ENCODE results near the gene SPINT4.
"Not testable (repeated sequence)": the region's sequence is repeated elsewhere in the genome, so short reads cannot be mapped to it uniquely, and the experiment has no call there.

DNA sequence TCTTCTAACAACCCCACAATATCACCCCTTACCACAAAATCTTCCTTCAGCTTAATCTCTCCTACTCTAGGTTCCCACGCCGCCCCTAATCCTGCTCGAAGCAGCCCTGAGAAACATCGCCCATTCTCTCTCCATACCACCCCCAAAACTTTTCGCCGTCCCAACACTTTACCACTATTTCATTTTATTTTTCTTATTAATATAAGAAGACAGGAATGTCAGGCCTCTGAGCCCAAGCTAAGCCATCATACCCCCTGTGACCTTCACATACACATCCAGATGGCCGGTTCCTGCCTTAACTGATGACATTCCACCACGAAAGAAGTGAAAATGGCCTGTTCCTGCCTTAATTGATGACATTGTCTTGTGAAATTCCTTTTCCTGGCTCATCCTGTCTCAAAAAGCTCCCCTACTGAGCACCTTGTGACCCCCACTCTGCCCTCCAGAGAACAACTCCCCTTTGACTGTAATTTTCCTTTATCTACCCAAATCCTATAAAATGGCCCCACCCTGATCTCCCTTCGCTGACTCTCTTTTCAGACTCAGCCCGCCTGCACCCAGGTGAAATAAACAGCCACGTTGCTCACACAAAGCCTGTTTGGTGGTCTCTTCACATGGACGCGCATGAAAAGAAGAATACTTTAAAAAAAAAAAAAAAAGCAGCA, 42.6 kb downstream of the SPINT4 start:
- TF ChIP-seq TARDBP (IDR thresholded peaks at IDR 0.05); L3MBTL2 (conservative IDR thresholded peaks at IDR 0.05); ELF4 (IDR thresholded peaks at IDR 0.05); FOXK2 (IDR thresholded peaks at IDR 0.05); SP1 (IDR thresholded peaks at IDR 0.05); CTBP1 (IDR thresholded peaks at IDR 0.05; ENCODE audit: borderline replicate concordance); BHLHE40 (IDR thresholded peaks at IDR 0.05; ENCODE audit: borderline replicate concordance); FOXA1 (IDR thresholded peaks at IDR 0.05): not testable (repeated sequence)
